Cardiac fibroblast (primary cell): ENCODE results near the gene SEMA7A.

Source experiments
- DNase-seq, 2 donors: peaks; one replicate each; pipeline versions ENCODE4 v3.0.0 to v3.0.0-alpha.2; 2010; ENCODE audit warnings: low read depth in 2 of 2
- H3K4me3 ChIP-seq, 2 donors: replicated peaks in 1 of 2; 1 replicate in 1 of 2; 2 replicates in 1 of 2; pipeline ENCODE4 v1.5.1; 2011; ENCODE audit warnings: low read depth in 2 of 2, low read length in 2 of 2, mild to moderate bottlenecking in 2 of 2, moderate library complexity in 1 of 2
- TF ChIP-seq, protein P1 (sequence below): IDR thresholded peaks from one replicate; pipeline ENCODE4 v1.5.1; 2011; ENCODE audit warnings: low read depth, mild to moderate bottlenecking, low read length, inconsistent platforms

SEMA7A gene

DNA sequence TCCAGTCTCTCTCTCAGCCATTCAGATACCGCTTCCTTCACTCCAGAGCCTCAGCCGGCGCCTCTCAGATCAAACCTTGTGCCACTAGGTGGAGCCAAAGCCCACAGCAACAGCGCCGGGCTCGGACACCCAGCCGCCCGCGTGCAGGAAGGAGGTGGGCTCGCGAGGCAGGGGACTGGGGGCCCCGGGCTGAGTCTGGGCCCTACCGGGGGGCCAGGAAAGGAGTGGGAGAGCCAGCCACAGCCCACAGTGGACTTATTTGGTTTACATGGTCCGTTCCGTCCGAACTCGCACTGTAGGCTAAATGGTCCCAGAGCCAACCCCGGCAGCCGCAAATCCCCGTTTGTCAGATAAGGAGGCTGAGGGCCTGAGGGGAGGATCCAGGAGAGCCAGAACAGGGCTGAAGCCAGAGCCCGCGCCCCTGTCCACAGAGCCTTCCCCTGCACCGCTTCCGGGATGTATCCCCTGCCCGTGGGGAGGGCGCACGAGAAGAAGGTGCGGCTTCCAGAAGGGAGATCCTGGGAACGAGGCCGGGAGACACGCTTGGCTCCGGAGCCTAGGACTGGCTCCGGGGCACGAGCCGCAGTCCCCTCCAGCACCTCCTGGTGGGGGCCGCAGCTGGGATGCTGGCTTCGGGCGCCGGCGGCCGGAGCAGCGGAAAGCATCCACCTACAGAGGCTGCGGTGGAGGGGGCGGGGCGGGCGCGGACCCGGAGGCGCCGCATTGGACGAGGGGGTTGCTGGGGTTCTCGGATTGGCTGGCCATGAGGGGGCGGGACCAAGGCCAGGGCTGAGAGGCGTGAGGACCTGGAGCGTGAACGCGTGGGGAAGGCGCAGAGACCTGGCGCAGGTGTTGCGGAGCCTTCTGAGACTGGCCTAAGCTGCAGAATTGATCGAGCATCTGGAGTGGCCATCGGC lies 59.8 kb downstream of the SEMA7A start:
- peak; percentile 84 to 86 for DNase-seq
- H3K4me3 ChIP-seq: peak overlapping the region; percentile 63 to 70

DNA sequence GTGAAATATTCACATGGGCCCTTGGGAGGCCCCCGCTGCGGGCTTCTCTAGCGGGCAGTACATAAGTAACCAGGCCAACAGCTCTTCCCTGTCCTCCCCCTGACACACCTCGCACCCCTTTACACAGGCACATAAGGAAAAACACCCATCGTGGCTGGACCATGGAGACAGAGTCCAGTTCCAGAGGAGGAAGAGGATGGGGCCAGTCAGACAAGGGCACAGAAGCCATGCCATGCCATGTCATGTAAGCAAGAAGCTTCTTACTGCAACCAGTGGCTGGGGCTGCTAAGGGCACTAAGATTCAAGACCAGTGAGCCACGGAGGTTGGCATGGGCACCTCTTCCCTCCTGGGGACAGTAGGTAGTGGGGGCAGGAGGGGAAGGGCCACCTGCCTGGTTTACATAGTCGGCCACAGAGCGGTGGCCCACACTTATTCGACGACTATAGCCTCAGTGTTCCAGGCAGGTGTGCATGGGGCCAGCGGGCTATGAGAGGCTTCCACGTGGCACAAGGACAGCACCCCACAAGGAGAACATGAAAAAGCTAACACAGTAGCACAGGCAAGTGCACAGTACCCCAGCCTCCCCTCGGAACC lies 60.6 kb downstream of the SEMA7A start:
- no peak for DNase-seq
- H3K4me3 ChIP-seq: no peak overlapping the region
- TF ChIP-seq, protein P1, sequence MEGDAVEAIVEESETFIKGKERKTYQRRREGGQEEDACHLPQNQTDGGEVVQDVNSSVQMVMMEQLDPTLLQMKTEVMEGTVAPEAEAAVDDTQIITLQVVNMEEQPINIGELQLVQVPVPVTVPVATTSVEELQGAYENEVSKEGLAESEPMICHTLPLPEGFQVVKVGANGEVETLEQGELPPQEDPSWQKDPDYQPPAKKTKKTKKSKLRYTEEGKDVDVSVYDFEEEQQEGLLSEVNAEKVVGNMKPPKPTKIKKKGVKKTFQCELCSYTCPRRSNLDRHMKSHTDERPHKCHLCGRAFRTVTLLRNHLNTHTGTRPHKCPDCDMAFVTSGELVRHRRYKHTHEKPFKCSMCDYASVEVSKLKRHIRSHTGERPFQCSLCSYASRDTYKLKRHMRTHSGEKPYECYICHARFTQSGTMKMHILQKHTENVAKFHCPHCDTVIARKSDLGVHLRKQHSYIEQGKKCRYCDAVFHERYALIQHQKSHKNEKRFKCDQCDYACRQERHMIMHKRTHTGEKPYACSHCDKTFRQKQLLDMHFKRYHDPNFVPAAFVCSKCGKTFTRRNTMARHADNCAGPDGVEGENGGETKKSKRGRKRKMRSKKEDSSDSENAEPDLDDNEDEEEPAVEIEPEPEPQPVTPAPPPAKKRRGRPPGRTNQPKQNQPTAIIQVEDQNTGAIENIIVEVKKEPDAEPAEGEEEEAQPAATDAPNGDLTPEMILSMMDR: no peak

More for the DNA sequence above, 59.8 kb downstream of the SEMA7A start:
- TF ChIP-seq, protein P1: peak; percentile 85

DNA sequence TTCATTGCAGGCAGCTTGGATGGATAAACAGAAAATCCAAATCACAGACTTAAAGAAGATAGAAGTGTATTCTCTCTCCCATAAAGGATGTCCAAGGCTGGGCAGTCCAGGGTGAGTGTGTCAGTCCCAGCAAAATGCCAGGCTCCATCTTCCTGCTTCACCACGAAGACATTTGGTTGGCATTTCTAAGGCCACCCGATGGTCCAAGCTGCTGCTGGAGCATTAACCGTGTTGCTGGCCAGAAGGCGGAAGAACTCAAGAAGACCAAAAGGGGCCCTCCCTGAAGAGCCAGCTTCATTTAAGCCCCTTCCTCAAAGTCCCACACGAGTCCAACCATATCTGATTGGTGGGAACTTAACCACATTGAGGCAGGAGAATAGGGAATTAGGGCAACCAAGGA lies 63.3 kb downstream of the SEMA7A start:
- TF ChIP-seq, protein P1: no peak
- no peak overlapping the region for H3K4me3 ChIP-seq
- no peak for DNase-seq

DNA sequence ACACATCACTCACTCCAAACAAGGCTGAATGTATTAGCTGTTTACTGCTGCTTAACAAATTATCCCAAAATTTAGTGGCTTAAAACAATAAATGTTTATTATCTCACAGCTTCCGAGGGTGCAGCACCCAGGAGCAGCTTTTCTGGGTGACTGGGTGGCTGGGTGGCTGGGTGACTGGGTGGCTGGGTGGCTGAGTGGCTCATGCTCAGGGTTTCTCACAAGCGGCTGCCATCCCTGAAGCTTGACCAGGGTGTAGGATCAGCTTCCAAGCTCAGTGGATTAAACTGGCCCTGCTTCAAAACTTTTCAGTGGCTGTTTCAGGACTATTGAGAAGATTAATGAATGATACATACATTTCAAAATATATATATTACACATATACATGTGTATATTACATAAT lies 64.0 kb downstream of the SEMA7A start:
- TF ChIP-seq, protein P1: no peak
- DNase-seq: no peak
- H3K4me3 ChIP-seq: no peak overlapping the region

DNA sequence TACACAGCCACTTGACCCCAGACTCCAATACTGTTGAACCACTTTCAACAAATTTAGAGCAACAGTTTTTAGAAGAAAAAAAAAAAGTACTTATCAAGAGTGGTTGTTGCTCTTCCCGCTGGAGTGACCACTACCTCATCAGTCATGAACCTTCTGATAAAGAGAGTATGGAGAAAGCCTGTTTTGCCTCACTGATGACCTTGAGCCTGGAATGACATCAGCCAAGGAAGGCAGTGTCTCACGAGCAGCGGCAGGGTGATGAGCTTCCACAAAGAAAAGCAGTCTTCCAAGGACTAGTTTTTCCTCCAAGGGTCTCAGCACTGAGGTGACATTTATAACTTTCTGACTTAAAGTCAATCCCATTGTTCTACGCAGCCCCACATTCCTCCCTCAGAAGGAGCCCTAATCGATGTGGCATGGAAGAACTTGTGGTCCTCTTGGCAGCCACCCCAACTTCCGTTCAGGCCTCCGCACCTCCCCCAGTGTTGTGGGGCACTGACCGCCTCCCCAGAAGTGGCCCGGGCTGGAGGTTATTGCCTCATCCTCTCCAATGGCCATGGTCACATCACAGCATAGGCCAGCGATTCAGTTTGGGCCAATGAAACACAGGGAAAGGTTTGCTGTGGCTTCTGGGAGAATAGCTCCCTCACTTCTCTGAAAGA lies 64.5 kb downstream of the SEMA7A start:
- DNase-seq: peak in 1 of 2 donors; percentile 51

DNA sequence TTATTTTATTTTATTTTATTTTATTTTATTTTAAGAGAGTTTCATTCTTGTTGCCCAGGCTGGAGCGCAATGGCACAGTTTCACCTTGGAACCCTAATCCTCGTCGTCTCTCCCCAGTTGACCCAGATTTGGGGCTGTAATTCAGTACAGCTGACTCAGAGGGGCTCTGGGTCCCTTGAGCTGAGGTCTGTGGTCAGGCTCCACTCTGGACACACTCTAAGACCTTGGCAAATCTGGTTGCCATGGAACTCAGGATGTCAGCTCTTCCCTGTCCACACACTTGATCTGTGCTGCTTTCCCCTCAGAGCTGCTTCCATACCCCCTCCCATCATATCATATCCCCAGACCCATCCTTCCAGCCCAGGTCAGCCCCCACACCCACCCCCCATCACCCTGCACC lies 65.6 kb downstream of the SEMA7A start:
- no peak overlapping the region for H3K4me3 ChIP-seq
- TF ChIP-seq, protein P1: no peak
- no peak for DNase-seq

More for the DNA sequence above, 64.5 kb downstream of the SEMA7A start:
- TF ChIP-seq, protein P1: no peak
- H3K4me3 ChIP-seq: no peak overlapping the region
